ENCODE results near the gene NPRL2.

Gene NPRL2

GRCh38 chr3:50341996-50342650 is 8.5 kb downstream of the NPRL2 start:
- TF ChIP-seq CTCF (IDR thresholded peaks at IDR 0.05; ENCODE audit: low read depth, low read length), result no peak
- DNase-seq (ENCODE audit: low read depth in 2 of 2), result no peak
- H3K4me3 ChIP-seq (replicated peaks in 1 of 2; ENCODE audit: low read depth in 2 of 2, low read length in 2 of 2), result no peak overlapping the region

GRCh38 chr3:50341537-50341936 is 9.0 kb downstream of the NPRL2 start:
- peak overlapping the region; percentile 42 to 64 for H3K4me3 ChIP-seq (replicated peaks in 1 of 2; ENCODE audit: low read depth in 2 of 2, low read length in 2 of 2)
- no peak for DNase-seq (ENCODE audit: low read depth in 2 of 2)

GRCh38 chr3:50340448-50341329 is 9.9 kb downstream of the NPRL2 start, which contains the start of gene RASSF1:
RASSF1 (minus strand) TSS chr3:50340836; CDS start chr3:50340805, 31 bp downstream.
- H3K4me3 ChIP-seq (replicated peaks in 1 of 2; ENCODE audit: low read depth in 2 of 2, low read length in 2 of 2), result peak within 1 kb of the TSS; percentile 43 to 64
- no peak for TF ChIP-seq CTCF (IDR thresholded peaks at IDR 0.05; ENCODE audit: low read depth, low read length)
- peak; percentile 64 for DNase-seq (ENCODE audit: low read depth in 2 of 2)

More at GRCh38 chr3:50341537-50341936, 9.0 kb downstream of the NPRL2 start:
- no peak for TF ChIP-seq CTCF (IDR thresholded peaks at IDR 0.05; ENCODE audit: low read depth, low read length)

- H3K4me3 ChIP-seq (replicated peaks in 1 of 2; ENCODE audit: low read depth in 2 of 2, low read length in 2 of 2), result peak overlapping the region; percentile 43 to 64
- no peak for DNase-seq (ENCODE audit: low read depth in 2 of 2)
- no peak for TF ChIP-seq CTCF (IDR thresholded peaks at IDR 0.05; ENCODE audit: low read depth, low read length)
Measured at GRCh38 chr3:50340147-50340447, 10.5 kb downstream of the NPRL2 start.

- TF ChIP-seq CTCF (IDR thresholded peaks at IDR 0.05; ENCODE audit: low read depth, low read length), result no peak
- DNase-seq (ENCODE audit: low read depth in 2 of 2), result peak; percentile 53 to 85
- H3K4me3 ChIP-seq (replicated peaks in 1 of 2; ENCODE audit: low read depth in 2 of 2, low read length in 2 of 2), result peak overlapping the region; percentile 43 to 64
Measured at GRCh38 chr3:50339485-50340146, 11.0 kb downstream of the NPRL2 start.

GRCh38 chr3:50338965-50339364 is 11.6 kb downstream of the NPRL2 start:
- TF ChIP-seq CTCF (IDR thresholded peaks at IDR 0.05; ENCODE audit: low read depth, low read length), result no peak
- DNase-seq (ENCODE audit: low read depth in 2 of 2), result no peak
- no peak overlapping the region for H3K4me3 ChIP-seq (replicated peaks in 1 of 2; ENCODE audit: low read depth in 2 of 2, low read length in 2 of 2)

Measured in cardiac fibroblast (primary cell).